Left colon (tissue), 2 donors: Measurements from ENCODE around the gene ITPRID1. TPM values are rescaled to one million over a fixed set of nuclear protein-coding genes. Genes with fewer than 3 reads are reported as not detected.
"Not testable (repeated sequence)": the region's sequence is repeated elsewhere in the genome, so short reads cannot be mapped to it uniquely, and the experiment has no call there.

ENCODE experiments used
- ATAC-seq: fragments of 200-7000 bp; cut with Tn5 transposase; one replicate; pipeline ENCODE4 v1.9.1; 2020; ENCODE audit warnings: mild to moderate bottlenecking, moderate library complexity
- DNase-seq, 2 donors: peaks; one replicate each; pipeline ENCODE4 v3.0.0-alpha.2; 2020
- intact Hi-C, 2 donors: fragments of 100-400 bp; cut with DNase I in 1 of 2; cut with micrococcal nuclease in 1 of 2; formaldehyde crosslinking; loops; one replicate each; pipeline versions ENCODE4 v1.11.2 to v1.14.0; 2022; cut with DNase I, micrococcal nuclease
- long read RNA-seq: library from polyadenylated mRNA; unstranded; transcript quantifications from one replicate; pipeline ENCODE4 v2.0.0, GENCODE V29; 2021
- total RNA-seq, 2 donors: library from RNA; stranded (reverse); fragmentation: NEBNext Ultra II Directional; extraction: Animal tissue kit (Norgen Biotek cat#: 25700); gene quantifications; one replicate each; pipeline ENCODE4 v1.2.1, GENCODE V29; 2021
- donor health status: DM: no; HTN: no; CAD: no.
- donor health status: DM: yes; HTN: yes; CAD: no.

The ITPRID1 gene
- 1 to 10 TPM; 1.2 to 2.6 TPM for total RNA-seq
- long read RNA-seq, partial matches to known transcripts: 3 of 3 reads
- long read RNA-seq, other reads (novel, unspliced or antisense): 0 of 3 reads

- ATAC-seq (no peak), DNase-seq (no peak)
- intact Hi-C loops: no loop called here
Measured at GRCh38 chr7:31513790-31514189, at the start of gene ITPRID1. Gene ITPRID1, plus strand, starts transcription at chr7:31514090. Its CDS starts 38,935 bp downstream, at chr7:31553025.

GRCh38 chr7:31464601-31465000, 49.3 kb upstream of the ITPRID1 start:
- DNase-seq (no peak), ATAC-seq (no peak)
- intact Hi-C loops: no loop called here

- intact Hi-C loops: no loop called here
- DNase-seq: no peak
- ATAC-seq: no peak
Measured at GRCh38 chr7:31465285-31465684, 48.6 kb upstream of the ITPRID1 start.

GRCh38 chr7:31466036-31466435, 47.9 kb upstream of the ITPRID1 start:
- DNase-seq: no peak

GRCh38 chr7:31470883-31471282, 43.0 kb upstream of the ITPRID1 start:
- ATAC-seq, intact Hi-C loops, DNase-seq: not testable (repeated sequence)

More at GRCh38 chr7:31466036-31466435, 47.9 kb upstream of the ITPRID1 start:
- ATAC-seq: no peak
- intact Hi-C loops: no loop called here

- intact Hi-C loops: no loop called here
- ATAC-seq: no peak
- DNase-seq: no peak
Measured at GRCh38 chr7:31475368-31475767, 38.5 kb upstream of the ITPRID1 start.

- intact Hi-C loops: no loop called here
- DNase-seq: no peak
- ATAC-seq: no peak
Measured at GRCh38 chr7:31476073-31476745, 37.7 kb upstream of the ITPRID1 start.

- no peak for DNase-seq
- intact Hi-C loops: no loop called here
- ATAC-seq: no peak
Measured at GRCh38 chr7:31476941-31477677, 36.8 kb upstream of the ITPRID1 start.

GRCh38 chr7:31478018-31478417, 35.9 kb upstream of the ITPRID1 start:
- intact Hi-C loops: no loop called here
- no peak for DNase-seq
- ATAC-seq: no peak

- intact Hi-C loops: no loop called here
- ATAC-seq (no peak), DNase-seq (no peak)
Measured at GRCh38 chr7:31478721-31479120, 35.2 kb upstream of the ITPRID1 start.

- intact Hi-C loops: no loop called here
- ATAC-seq (no peak), DNase-seq (no peak)
Measured at GRCh38 chr7:31487071-31487470, 26.8 kb upstream of the ITPRID1 start.

- intact Hi-C loops: no loop called here
- no peak for DNase-seq
- ATAC-seq: no peak
Measured at GRCh38 chr7:31487476-31487875, 26.4 kb upstream of the ITPRID1 start.

- intact Hi-C loops: no loop called here
- ATAC-seq: peak; percentile 83
- DNase-seq: peak; percentile 33 to 70
Measured at GRCh38 chr7:31488562-31489203, 25.2 kb upstream of the ITPRID1 start.

GRCh38 chr7:31490796-31491314, 23.0 kb upstream of the ITPRID1 start:
- DNase-seq (no peak), ATAC-seq (no peak)
- intact Hi-C loops: no loop called here

GRCh38 chr7:31492086-31492485, 21.8 kb upstream of the ITPRID1 start:
- no peak for ATAC-seq
- intact Hi-C loops: no loop called here
- no peak for DNase-seq

GRCh38 chr7:31493714-31494181, 20.1 kb upstream of the ITPRID1 start:
- peak; percentile 97 for ATAC-seq
- DNase-seq: peak; percentile 11 to 42

GRCh38 chr7:31494421-31494820, 19.5 kb upstream of the ITPRID1 start:
- intact Hi-C loops: no loop called here
- ATAC-seq: no peak
- DNase-seq: no peak

More at GRCh38 chr7:31493714-31494181, 20.1 kb upstream of the ITPRID1 start:
- intact Hi-C loops: no loop called here

- ATAC-seq (no peak), DNase-seq (no peak)
- intact Hi-C loops: no loop called here
Measured at GRCh38 chr7:31495653-31496052, 18.2 kb upstream of the ITPRID1 start.

- intact Hi-C loops: no loop called here
- ATAC-seq (no peak), DNase-seq (no peak)
Measured at GRCh38 chr7:31497516-31497915, 16.4 kb upstream of the ITPRID1 start.
